Nephron progenitor cell (in vitro differentiated cells): Measurements from ENCODE around the gene LSM14B.
A peak's percentile ranks its signal among the peaks of the same experiment; 100 is the strongest.

Source experiments
- DNase-seq: peaks from one replicate; pipeline ENCODE4 v3.0.0; 2021
- H3K27ac Mint-ChIP-seq: 2 replicates; pipeline ENCODE4 v1.8.0; 2021; ENCODE audit warnings: mild to moderate bottlenecking, moderate library complexity, mixed read lengths
- H3K27me3 Mint-ChIP-seq: 2 replicates; pipeline ENCODE4 v1.8.0; 2021; ENCODE audit warnings: mild to moderate bottlenecking, low read depth, mixed read lengths; ENCODE audit not compliant: poor library complexity
- H3K36me3 Mint-ChIP-seq: 2 replicates; pipeline ENCODE4 v1.8.0; 2021; ENCODE audit warnings: low read depth, mixed read lengths
- H3K4me1 Mint-ChIP-seq: 2 replicates; pipeline ENCODE4 v1.8.0; 2021; ENCODE audit warnings: mixed read lengths
- H3K4me3 Mint-ChIP-seq: 2 replicates; pipeline ENCODE4 v1.8.0; 2021; ENCODE audit warnings: mild to moderate bottlenecking, moderate library complexity, mixed read lengths
- H3K9me3 Mint-ChIP-seq: 2 replicates; pipeline ENCODE4 v1.8.0; 2021; ENCODE audit warnings: mild to moderate bottlenecking, moderate library complexity, mixed read lengths
- CTCF ChIP-seq: fragments of 200-600 bp; sonication (generic); IDR thresholded peaks from 2 replicates; pipeline ENCODE4 v1.5.0; 2021; ENCODE audit warnings: antibody characterized with exemption

Gene LSM14B

GRCh38 chr20:62172666-62173065 is 50.4 kb downstream of the LSM14B start:
- Mint-ChIP-seq H3K36me3 (peaks cover 46% of the 10 kb centered on the region), H3K27ac (no peak overlapping the region), H3K4me3 (no peak overlapping the region), H3K27me3 (peaks cover 9% of the 10 kb centered on the region), H3K9me3 (no peaks in the 10 kb centered on the region), H3K4me1 (no peaks in the 10 kb centered on the region)
- TF ChIP-seq CTCF, result no peak
- DNase-seq, result no peak

GRCh38 chr20:62174021-62174804 is 51.9 kb downstream of the LSM14B start:
- Mint-ChIP-seq H3K4me3 (no peak overlapping the region), H3K9me3 (no peaks in the 10 kb centered on the region), H3K4me1 (no peaks in the 10 kb centered on the region), H3K36me3 (peaks cover 35% of the 10 kb centered on the region), H3K27me3 (peaks cover 9% of the 10 kb centered on the region), H3K27ac (no peak overlapping the region)
- no peak for DNase-seq
- TF ChIP-seq CTCF, result no peak

- Mint-ChIP-seq H3K4me3 (no peak overlapping the region), H3K27ac (peak overlapping the region; percentile 67), H3K9me3 (no peaks in the 10 kb centered on the region), H3K4me1 (no peaks in the 10 kb centered on the region), H3K27me3 (peaks cover 9% of the 10 kb centered on the region), H3K36me3 (peaks cover 26% of the 10 kb centered on the region)
- no peak for TF ChIP-seq CTCF
- DNase-seq, result no peak
These were observed 52.8 kb downstream of the LSM14B start for GRCh38 chr20:62174870-62175624.

GRCh38 chr20:62175711-62176110 is 53.4 kb downstream of the LSM14B start:
- TF ChIP-seq CTCF, result no peak
- Mint-ChIP-seq H3K27ac (no peak overlapping the region), H3K4me1 (no peaks in the 10 kb centered on the region), H3K9me3 (no peaks in the 10 kb centered on the region), H3K4me3 (no peak overlapping the region), H3K36me3 (peaks cover 26% of the 10 kb centered on the region), H3K27me3 (peaks cover 9% of the 10 kb centered on the region)
- DNase-seq, result no peak

GRCh38 chr20:62176866-62177265 is 54.6 kb downstream of the LSM14B start:
- no peak overlapping the region for H3K4me3 Mint-ChIP-seq
- H3K27me3 Mint-ChIP-seq, result peaks cover 9% of the 10 kb centered on the region
- H3K36me3 Mint-ChIP-seq, result peaks cover 26% of the 10 kb centered on the region
- no peaks in the 10 kb centered on the region for H3K9me3 Mint-ChIP-seq
- no peak for TF ChIP-seq CTCF
- H3K27ac Mint-ChIP-seq, result no peak overlapping the region
- no peak for DNase-seq
- peaks cover 4% of the 10 kb centered on the region for H3K4me1 Mint-ChIP-seq
